HCT116 (cell line): ENCODE data around the gene ABCG1. TPM values are rescaled to one million over a fixed set of nuclear protein-coding genes. Genes with fewer than 3 reads are reported as not detected.

Source experiments
- ATAC-seq: fragments of 200-7000 bp; cut with Tn5 transposase; 2 replicates; pipeline ENCODE4 v1.9.1; 2020; ENCODE audit warnings: mild to moderate bottlenecking, moderate library complexity
- BruUV-seq: library from RNA; stranded (reverse); fragments of 400-500 nt; replicated peaks from 2 replicates; lab custom pipeline; 2021; lab: Mats Ljungman, UMichigan
- CTCF ChIA-PET: fragments of 300-600 bp; sonication (Branson Sonifier 250); formaldehyde crosslinking; loops from one replicate; lab custom pipeline; 2021; ENCODE audit warnings: antibody characterized with exemption; lab: Charles Lee
- POLR2A ChIA-PET: fragments of 300-600, 350-600 bp; sonication (Branson Sonifier 250); formaldehyde crosslinking; loops from one replicate; lab custom pipeline; 2021; ENCODE audit warnings: antibody characterized with exemption; lab: Charles Lee
- RAD21 ChIA-PET, 2 experiments: fragments of 300-600 bp; sonication (Branson Sonifier 250); formaldehyde crosslinking; loops; one replicate each; lab custom pipeline; 2023; ENCODE audit warnings: low total read pairs in 2 of 2; ENCODE audit not compliant: uncharacterized antibody in 2 of 2, unreplicated experiment in 2 of 2, low non-redundant PET in 1 of 2; lab: Charles Lee
- DNase-seq: peaks from one replicate; pipeline ENCODE4 v3.0.0-alpha.2; 2010; ENCODE audit warnings: low read depth, low spot score
- H2AFZ ChIP-seq: fragments of 200-600 bp; shearing (Covaris generic), sonication (generic); 2 replicates; pipeline ENCODE4 v1.6.1; 2017; ENCODE audit warnings: low read depth, mixed run types, mixed read lengths, antibody characterized with exemption, low read length; ENCODE audit not compliant: poor library complexity, severe bottlenecking
- H3K27ac ChIP-seq: 2 replicates; pipeline ENCODE4 v1.5.1; 2012; ENCODE audit warnings: low read depth, low read length
- H3K27me3 ChIP-seq: fragments of 200-600 bp; sonication (generic); 2 replicates; pipeline ENCODE4 v1.6.1; 2016; ENCODE audit warnings: mixed run types, low read length, mixed read lengths; ENCODE audit not compliant: insufficient read depth
- H3K36me3 ChIP-seq, 2 experiments: fragments of 200-500 bp in 1 of 2; fragments of 200-600 bp in 1 of 2; sonication (Bioruptor generic) in 1 of 2; sonication (generic) in 1 of 2; 2 replicates each; pipeline versions ENCODE4 v1.5.1 to v1.6.1; 2014 to 2016; ENCODE audit warnings: low read length in 2 of 2, inconsistent platforms in 1 of 2, mixed read lengths in 1 of 2, mixed run types in 1 of 2; ENCODE audit not compliant: insufficient read depth in 2 of 2, control insufficient read depth in 1 of 2
- H3K4me1 ChIP-seq, 2 experiments: fragments of 200-600 bp in 1 of 2; sonication (generic) in 1 of 2; 2 replicates each; pipeline versions ENCODE4 v1.5.1 to v1.6.1; 2012 to 2017; ENCODE audit warnings: low read length in 2 of 2, inconsistent platforms in 1 of 2, mild to moderate bottlenecking in 1 of 2, mixed read lengths in 1 of 2, mixed run types in 1 of 2, moderate library complexity in 1 of 2; ENCODE audit not compliant: insufficient read depth in 2 of 2, control insufficient read depth in 1 of 2
- H3K4me2 ChIP-seq: fragments of 200-600 bp; sonication (generic); 2 replicates; pipeline ENCODE4 v1.6.1; 2017; ENCODE audit warnings: mixed run types, low read length, mixed read lengths
- H3K4me3 ChIP-seq, 2 experiments: fragments of 200-600 bp in 1 of 2; sonication (generic) in 1 of 2; replicated peaks in 1 of 2; 2 replicates each; pipeline ENCODE4 v1.5.1; 2011 to 2016; ENCODE audit warnings: low read length in 2 of 2, control low read depth in 1 of 2, low read depth in 1 of 2, mild to moderate bottlenecking in 1 of 2, mixed read lengths in 1 of 2, mixed run types in 1 of 2
- H3K79me2 ChIP-seq: fragments of 200-600 bp; sonication (generic); 2 replicates; pipeline ENCODE4 v1.6.1; 2017; ENCODE audit warnings: mild to moderate bottlenecking, mixed run types, low read length, moderate library complexity, mixed read lengths; ENCODE audit not compliant: insufficient read depth
- H3K9ac ChIP-seq: fragments of 200-600 bp; sonication (generic); 2 replicates; pipeline ENCODE4 v1.6.1; 2016; ENCODE audit warnings: low read length, mixed read lengths
- H3K9me2 ChIP-seq: fragments of 200-600 bp; sonication (generic), shearing (Covaris generic); 2 replicates; pipeline ENCODE4 v1.6.1; 2017; ENCODE audit warnings: mixed run types, mild to moderate bottlenecking, moderate library complexity; ENCODE audit not compliant: insufficient read depth
- H3K9me3 ChIP-seq, 2 experiments: fragments of 200-500 bp in 1 of 2; fragments of 200-600 bp in 1 of 2; sonication (Bioruptor generic) in 1 of 2; sonication (generic) in 1 of 2; 2 replicates each; pipeline ENCODE4 v1.6.1; 2014 to 2017; ENCODE audit warnings: low read length in 2 of 2, mixed read lengths in 2 of 2, inconsistent platforms in 1 of 2, low read depth in 1 of 2, mild to moderate bottlenecking in 1 of 2, mixed run types in 1 of 2, moderate library complexity in 1 of 2; ENCODE audit not compliant: control insufficient read depth in 1 of 2, insufficient read depth in 1 of 2
- H4K20me1 ChIP-seq: fragments of 200-600 bp; sonication (generic), shearing (Covaris generic); 2 replicates; pipeline ENCODE4 v1.6.1; 2017; ENCODE audit warnings: mixed run types, mild to moderate bottlenecking, moderate library complexity; ENCODE audit not compliant: insufficient read depth
- EZH2phosphoT487 ChIP-seq: fragments of 200-600 bp; IDR thresholded peaks from 2 replicates; pipeline ENCODE4 v1.6.1; 2018; ENCODE audit warnings: antibody characterized with exemption, borderline replicate concordance
- MAX ChIP-seq: IDR thresholded peaks from 2 replicates; pipeline ENCODE4 v1.6.1; 2012
- POLR2A ChIP-seq: IDR thresholded peaks from 2 replicates; pipeline ENCODE4 v1.7.0; 2011; ENCODE audit warnings: borderline replicate concordance; ENCODE audit not compliant: insufficient read depth, insufficient read length; ENCODE audit errors: extremely low read depth
- intact Hi-C: fragments of 100-400 bp; cut with micrococcal nuclease; formaldehyde crosslinking; loops from 2 replicates; pipeline ENCODE4 v1.10.0; 2022
- total RNA-seq: library from RNA; stranded (reverse); gene quantifications from one replicate; pipeline ENCODE4 v1.2.1, GENCODE V29; 2021; ENCODE audit not compliant: unreplicated experiment

The ABCG1 gene
- total RNA-seq, 1 experiment from 2014 or later = 1.6 TPM

GRCh38 chr21:42336054-42336453 is 117.1 kb downstream of the ABCG1 start:
- H3K9me3 ChIP-seq = no peaks in the 10 kb centered on the region
- ATAC-seq (peak; percentile 69), DNase-seq (no peak)
- 0 out of 2 replicates have a peak, but pooled peaks have one; percentile 19 for TF ChIP-seq MAX
- no peak for TF ChIP-seq POLR2A
- no peak for TF ChIP-seq EZH2phosphoT487
- no peaks in the 10 kb centered on the region for H4K20me1 ChIP-seq
- no peaks in the 10 kb centered on the region for H3K9me2 ChIP-seq
- no peaks in the 10 kb centered on the region for H3K36me3 ChIP-seq
- POLR2A ChIA-PET = interaction anchor here (0.7 kb wide), 1 partner anchor 11 kb away, joined by 4 read pairs; no protein-coding TSS in a partner anchor
- intact Hi-C loops = loop anchor here (10.0 kb wide), 1 partner anchor 119 kb away; no protein-coding TSS in a partner anchor
- no peaks in the 10 kb centered on the region for H3K27me3 ChIP-seq
- no TSS peak for BruUV-seq
- peaks cover 0 to 10% of the 10 kb centered on the region in 2 experiments; a peak in 3 of 4 replicates for H3K4me1 ChIP-seq
- peak overlapping the region; percentile 73 for H2AFZ ChIP-seq
- no peak overlapping the region for H3K27ac ChIP-seq
- CTCF ChIA-PET = interaction anchor here (0.7 to 1.3 kb wide), 5 partner anchors 25 to 191 kb away, joined by 3 to 6 read pairs (median 3); no protein-coding TSS in a partner anchor
- H3K9ac ChIP-seq = peak overlapping the region; percentile 19; the same call in 1 of the 2 replicates
- H3K4me2 ChIP-seq = peak overlapping the region; percentile 70
- H3K79me2 ChIP-seq = no peaks in the 10 kb centered on the region
- RAD21 ChIA-PET = no interaction called here
- H3K4me3 ChIP-seq = peak overlapping the region; percentile 21 to 38

GRCh38 chr21:42337276-42337675 is 118.3 kb downstream of the ABCG1 start:
- Histone ChIP-seq H3K4me1 (peaks cover 0 to 10% of the 10 kb centered on the region in 2 experiments; a peak in 3 of 4 replicates), H3K9me2 (no peaks in the 10 kb centered on the region), H2AFZ (no peak overlapping the region), H3K27me3 (no peaks in the 10 kb centered on the region), H3K27ac (no peak overlapping the region), H4K20me1 (no peaks in the 10 kb centered on the region), H3K9ac (no peak overlapping the region), H3K79me2 (no peaks in the 10 kb centered on the region), H3K36me3 (no peaks in the 10 kb centered on the region), H3K4me3 (no peak overlapping the region), H3K9me3 (no peaks in the 10 kb centered on the region), H3K4me2 (peak overlapping the region; percentile 11; the same call in 1 of the 2 replicates)
- ChIA-PET CTCF (interaction anchor here (0.9 to 1.8 kb wide), 4 partner anchors 27 to 192 kb away, joined by 3 to 8 read pairs (median 5); no protein-coding TSS in a partner anchor), RAD21 (interaction anchor here in 1 of 2 experiments (0.6 kb wide), 1 partner anchor 63 kb away, joined by 3 read pairs; no protein-coding TSS in a partner anchor), POLR2A (no interaction called here)
- TF ChIP-seq POLR2A = no peak
- intact Hi-C loops = loop anchor here (10.0 kb wide), 1 partner anchor 118 kb away; no protein-coding TSS in a partner anchor
- BruUV-seq = no TSS peak
- ATAC-seq = no peak
- DNase-seq = no peak
